ENCODE results near the gene OSBPL3. TPM values are rescaled to one million over a fixed set of nuclear protein-coding genes. Genes with fewer than 3 reads are reported as not detected.

OSBPL3 gene
- total RNA-seq, 1 donor from 2014 or later: 9.8 TPM

GRCh38 chr7:24917510-24918239 is 62.3 kb downstream of the OSBPL3 start:
- no peak overlapping the region for H3K4me3 Mint-ChIP-seq
- H3K27me3 Mint-ChIP-seq (ENCODE audit: low read depth): no peaks in the 10 kb centered on the region
- H3K4me1 Mint-ChIP-seq: peaks cover 3% of the 10 kb centered on the region
- no peaks in the 10 kb centered on the region for H3K36me3 Mint-ChIP-seq
- TF ChIP-seq, protein P1, sequence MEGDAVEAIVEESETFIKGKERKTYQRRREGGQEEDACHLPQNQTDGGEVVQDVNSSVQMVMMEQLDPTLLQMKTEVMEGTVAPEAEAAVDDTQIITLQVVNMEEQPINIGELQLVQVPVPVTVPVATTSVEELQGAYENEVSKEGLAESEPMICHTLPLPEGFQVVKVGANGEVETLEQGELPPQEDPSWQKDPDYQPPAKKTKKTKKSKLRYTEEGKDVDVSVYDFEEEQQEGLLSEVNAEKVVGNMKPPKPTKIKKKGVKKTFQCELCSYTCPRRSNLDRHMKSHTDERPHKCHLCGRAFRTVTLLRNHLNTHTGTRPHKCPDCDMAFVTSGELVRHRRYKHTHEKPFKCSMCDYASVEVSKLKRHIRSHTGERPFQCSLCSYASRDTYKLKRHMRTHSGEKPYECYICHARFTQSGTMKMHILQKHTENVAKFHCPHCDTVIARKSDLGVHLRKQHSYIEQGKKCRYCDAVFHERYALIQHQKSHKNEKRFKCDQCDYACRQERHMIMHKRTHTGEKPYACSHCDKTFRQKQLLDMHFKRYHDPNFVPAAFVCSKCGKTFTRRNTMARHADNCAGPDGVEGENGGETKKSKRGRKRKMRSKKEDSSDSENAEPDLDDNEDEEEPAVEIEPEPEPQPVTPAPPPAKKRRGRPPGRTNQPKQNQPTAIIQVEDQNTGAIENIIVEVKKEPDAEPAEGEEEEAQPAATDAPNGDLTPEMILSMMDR (IDR thresholded peaks at IDR 0.05; ENCODE audit: unreplicated experiment): no peak
- H3K27ac Mint-ChIP-seq: no peak overlapping the region
- H3K9me3 Mint-ChIP-seq: peaks cover 9% of the 10 kb centered on the region
- no peak for DNase-seq (ENCODE audit: low spot score in 2 of 2, unreplicated experiment in 2 of 2)

GRCh38 chr7:24916463-24917040 is 63.4 kb downstream of the OSBPL3 start:
- no peak overlapping the region for H3K4me3 Mint-ChIP-seq
- H3K27me3 Mint-ChIP-seq (ENCODE audit: low read depth): no peaks in the 10 kb centered on the region
- peaks cover 3% of the 10 kb centered on the region for H3K4me1 Mint-ChIP-seq
- peaks cover 9% of the 10 kb centered on the region for H3K9me3 Mint-ChIP-seq
- no peak overlapping the region for H3K27ac Mint-ChIP-seq
- DNase-seq (ENCODE audit: low spot score in 2 of 2, unreplicated experiment in 2 of 2): no peak
- TF ChIP-seq, protein P1 (IDR thresholded peaks at IDR 0.05; ENCODE audit: unreplicated experiment): no peak
- no peaks in the 10 kb centered on the region for H3K36me3 Mint-ChIP-seq

GRCh38 chr7:24914465-24914859 is 65.5 kb downstream of the OSBPL3 start:
- H3K4me1 Mint-ChIP-seq: no peaks in the 10 kb centered on the region
- no peak for DNase-seq (ENCODE audit: low spot score in 2 of 2, unreplicated experiment in 2 of 2)
- no peaks in the 10 kb centered on the region for H3K27me3 Mint-ChIP-seq (ENCODE audit: low read depth)
- TF ChIP-seq, protein P1 (IDR thresholded peaks at IDR 0.05; ENCODE audit: unreplicated experiment): no peak
- H3K4me3 Mint-ChIP-seq: no peak overlapping the region
- no peak overlapping the region for H3K27ac Mint-ChIP-seq
- H3K36me3 Mint-ChIP-seq: no peaks in the 10 kb centered on the region
- H3K9me3 Mint-ChIP-seq: peaks cover 7% of the 10 kb centered on the region

GRCh38 chr7:24913801-24914464 is 66.0 kb downstream of the OSBPL3 start:
- H3K27me3 Mint-ChIP-seq (ENCODE audit: low read depth): no peaks in the 10 kb centered on the region
- TF ChIP-seq, protein P1 (IDR thresholded peaks at IDR 0.05; ENCODE audit: unreplicated experiment): no peak
- no peak for DNase-seq (ENCODE audit: low spot score in 2 of 2, unreplicated experiment in 2 of 2)
- no peak overlapping the region for H3K4me3 Mint-ChIP-seq
- H3K27ac Mint-ChIP-seq: no peak overlapping the region
- H3K9me3 Mint-ChIP-seq: peaks cover 2% of the 10 kb centered on the region
- H3K36me3 Mint-ChIP-seq: no peaks in the 10 kb centered on the region
- H3K4me1 Mint-ChIP-seq: no peaks in the 10 kb centered on the region

- TF ChIP-seq, protein P1 (IDR thresholded peaks at IDR 0.05; ENCODE audit: unreplicated experiment): no peak
- Mint-ChIP-seq H3K4me1 (no peaks in the 10 kb centered on the region), H3K27me3 (ENCODE audit: low read depth) (no peaks in the 10 kb centered on the region), H3K27ac (no peak overlapping the region), H3K36me3 (no peaks in the 10 kb centered on the region), H3K4me3 (no peak overlapping the region), H3K9me3 (no peaks in the 10 kb centered on the region)
- DNase-seq (ENCODE audit: low spot score in 2 of 2, unreplicated experiment in 2 of 2): no peak
Measured at GRCh38 chr7:24912874-24913514, 67.0 kb downstream of the OSBPL3 start.
